Sigmoid colon (tissue), 7 donors: ENCODE results near the gene NOX3. TPM values are rescaled to one million over a fixed set of nuclear protein-coding genes. Genes with fewer than 3 reads are reported as not detected.

Source experiments
- DNase-seq: peaks from one replicate; pipeline ENCODE4 v3.0.0-alpha.2; 2019
- H3K27ac ChIP-seq, 4 donors: fragments of 200-600 bp; sonication (generic); one replicate each; pipeline ENCODE4 v1.5.1; 2016 to 2019; ENCODE audit warnings: mild to moderate bottlenecking in 1 of 4
- H3K27me3 ChIP-seq, 3 donors: fragments of 200-600 bp; sonication (generic); one replicate each; pipeline ENCODE4 v1.5.1; 2019; ENCODE audit warnings: mild to moderate bottlenecking in 1 of 3
- H3K36me3 ChIP-seq, 4 donors: fragments of 200-600 bp; sonication (generic); one replicate each; pipeline ENCODE4 v1.5.1; 2016 to 2019
- H3K4me1 ChIP-seq, 4 donors: fragments of 200-600 bp; sonication (generic); one replicate each; pipeline ENCODE4 v1.5.1; 2017 to 2019
- H3K4me3 ChIP-seq, 4 donors: fragments of 200-600 bp; sonication (generic); one replicate each; pipeline ENCODE4 v1.5.1; 2017 to 2019; ENCODE audit warnings: mild to moderate bottlenecking in 2 of 4, moderate library complexity in 1 of 4
- H3K9me3 ChIP-seq, 4 donors: fragments of 200-600 bp in 3 of 4; sonication (generic) in 3 of 4; one replicate each; pipeline versions ENCODE4 v1.5.1 to v1.6.1; 2013 to 2019
- EP300 ChIP-seq, 4 donors: sonication (generic); formaldehyde crosslinking; IDR thresholded peaks; one replicate each; pipeline ENCODE4 v1.6.1; 2017; ENCODE audit warnings: antibody characterized with exemption in 4 of 4
- POLR2A ChIP-seq, 2 donors: fragments of 450-650 bp; IDR thresholded peaks; one replicate each; pipeline ENCODE4 v1.6.1; 2016; ENCODE audit warnings: antibody characterized with exemption in 2 of 2, mild to moderate bottlenecking in 2 of 2, moderate library complexity in 2 of 2
- POLR2AphosphoS5 ChIP-seq, 4 donors: sonication (generic); formaldehyde crosslinking; IDR thresholded peaks; one replicate each; pipeline ENCODE4 v1.6.1; 2017; ENCODE audit warnings: antibody characterized with exemption in 4 of 4
- WGBS, 2 donors: extraction: QIAGEN DNeasy Blood & Tissue Kit; methylation state at CpG; one replicate each; pipeline ENCODE4 v1.1.7; 2013; 5-methylcytosine and 5-hydroxymethylcytosine counted together
- intact Hi-C: fragments of 100-400 bp; cut with DNase I; formaldehyde crosslinking; loops from one replicate; pipeline ENCODE4 v1.15.1; 2023
- polyA plus RNA-seq, 3 donors: library from polyadenylated mRNA; stranded (reverse); fragments of 200-250 nt; gene quantifications; one replicate each; pipeline ENCODE4 v1.2.3, GENCODE V29; 2013
- total RNA-seq, 4 donors: library from RNA; depleted of rRNA; stranded (reverse); fragments of >200 nt; gene quantifications; one replicate each; pipeline ENCODE4 v1.1.0, GENCODE V29; 2016
- TF ChIP-seq, protein P1 (sequence below), 4 experiments: fragments of 450-650 bp in 3 of 4; fragments of 200-600 bp in 1 of 4; IDR thresholded peaks; one replicate each; pipeline ENCODE4 v1.5.1; 2016 to 2019; ENCODE audit warnings: antibody characterized with exemption in 4 of 4, mild to moderate bottlenecking in 3 of 4, moderate library complexity in 2 of 4
- donor health status: healthy with polysubstance abuse.
- donor health status: Bipolar disorder and iron deficiency.
- donor health status: healthy.

Gene NOX3
- total and polyA plus RNA-seq, 7 donors = not detected

DNA sequence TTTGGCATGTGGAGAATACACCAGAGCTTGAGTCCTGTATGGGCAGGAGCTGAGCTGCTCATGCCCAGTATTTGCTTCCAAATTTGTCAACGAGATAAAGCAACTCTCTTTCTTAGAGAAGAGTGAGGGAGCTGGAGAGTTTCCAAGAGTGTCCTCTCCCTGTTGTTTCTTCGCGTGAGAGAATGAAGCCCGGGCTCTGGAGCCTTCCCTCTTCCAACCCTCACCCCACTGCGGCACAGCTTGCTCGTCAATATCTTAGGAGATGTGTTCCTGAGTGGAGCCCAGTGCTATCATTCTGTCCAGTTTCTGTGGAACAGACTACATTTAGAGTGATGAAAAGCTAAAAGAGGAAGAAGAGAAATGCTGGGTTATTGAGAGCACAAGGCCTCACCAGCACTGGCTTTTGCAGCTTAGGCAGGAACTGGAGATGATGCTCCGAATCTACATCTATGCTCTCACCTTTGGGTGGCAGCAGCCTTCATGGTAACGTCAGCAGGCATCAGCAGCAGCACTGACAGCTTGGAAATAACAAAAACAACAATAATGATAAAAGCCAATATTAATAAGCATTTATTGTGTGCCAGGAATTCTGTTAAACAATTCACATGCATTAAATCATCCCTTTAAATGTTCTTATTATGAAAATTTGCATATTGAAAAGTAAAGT is 74.8 kb downstream of the NOX3 start:
- DNase-seq = no peak
- H3K4me1 ChIP-seq = no peaks in the 10 kb centered on the region
- no peaks in the 10 kb centered on the region for H3K36me3 ChIP-seq
- H3K4me3 ChIP-seq = no peak overlapping the region
- no peak overlapping the region for H3K27ac ChIP-seq
- TF ChIP-seq POLR2A (IDR thresholded peaks at IDR 0.05) = no peak
- no peak for TF ChIP-seq EP300 (IDR thresholded peaks at IDR 0.05)
- TF ChIP-seq, protein P1, sequence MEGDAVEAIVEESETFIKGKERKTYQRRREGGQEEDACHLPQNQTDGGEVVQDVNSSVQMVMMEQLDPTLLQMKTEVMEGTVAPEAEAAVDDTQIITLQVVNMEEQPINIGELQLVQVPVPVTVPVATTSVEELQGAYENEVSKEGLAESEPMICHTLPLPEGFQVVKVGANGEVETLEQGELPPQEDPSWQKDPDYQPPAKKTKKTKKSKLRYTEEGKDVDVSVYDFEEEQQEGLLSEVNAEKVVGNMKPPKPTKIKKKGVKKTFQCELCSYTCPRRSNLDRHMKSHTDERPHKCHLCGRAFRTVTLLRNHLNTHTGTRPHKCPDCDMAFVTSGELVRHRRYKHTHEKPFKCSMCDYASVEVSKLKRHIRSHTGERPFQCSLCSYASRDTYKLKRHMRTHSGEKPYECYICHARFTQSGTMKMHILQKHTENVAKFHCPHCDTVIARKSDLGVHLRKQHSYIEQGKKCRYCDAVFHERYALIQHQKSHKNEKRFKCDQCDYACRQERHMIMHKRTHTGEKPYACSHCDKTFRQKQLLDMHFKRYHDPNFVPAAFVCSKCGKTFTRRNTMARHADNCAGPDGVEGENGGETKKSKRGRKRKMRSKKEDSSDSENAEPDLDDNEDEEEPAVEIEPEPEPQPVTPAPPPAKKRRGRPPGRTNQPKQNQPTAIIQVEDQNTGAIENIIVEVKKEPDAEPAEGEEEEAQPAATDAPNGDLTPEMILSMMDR (IDR thresholded peaks at IDR 0.05) = no peak
- TF ChIP-seq POLR2AphosphoS5 (IDR thresholded peaks at IDR 0.05) = no peak
- no peaks in the 10 kb centered on the region for H3K9me3 ChIP-seq
- H3K27me3 ChIP-seq = no peaks in the 10 kb centered on the region
- intact Hi-C loops = no loop called here
- 91 to 93% methylated on average over 8 of the region's 8 CpGs for WGBS, 2 donors

DNA sequence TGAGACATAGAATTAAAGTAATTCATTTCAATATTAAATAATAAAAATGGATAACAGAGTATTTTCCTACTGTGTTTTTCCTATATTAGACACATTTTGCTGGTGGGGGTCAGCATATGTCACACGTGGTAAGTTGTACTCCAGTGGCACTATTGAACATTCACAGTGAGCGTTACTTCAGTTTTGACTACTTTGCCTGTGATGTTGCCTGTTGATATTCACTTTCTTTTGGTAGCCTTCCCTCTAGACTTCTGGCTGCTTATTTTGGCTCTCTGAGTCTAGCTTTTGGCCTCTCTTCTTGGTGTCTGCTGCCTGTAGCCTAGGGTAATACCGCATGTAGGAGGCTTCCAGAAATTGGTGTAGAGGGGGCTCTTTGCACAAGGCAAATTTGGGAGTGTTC is 76.9 kb downstream of the NOX3 start:
- H3K4me3 ChIP-seq = no peak overlapping the region
- H3K9me3 ChIP-seq = no peaks in the 10 kb centered on the region
- H3K36me3 ChIP-seq = no peaks in the 10 kb centered on the region
- no peak for DNase-seq
- H3K4me1 ChIP-seq = no peaks in the 10 kb centered on the region
- intact Hi-C loops = no loop called here
- no peak overlapping the region for H3K27ac ChIP-seq
- no peaks in the 10 kb centered on the region for H3K27me3 ChIP-seq
- 94 to 95% methylated on average over 3 of the region's 3 CpGs for WGBS, 2 donors
- no peak for TF ChIP-seq POLR2AphosphoS5 (IDR thresholded peaks at IDR 0.05)
- TF ChIP-seq, protein P1 (IDR thresholded peaks at IDR 0.05) = no peak
- TF ChIP-seq EP300 (IDR thresholded peaks at IDR 0.05) = no peak
- TF ChIP-seq POLR2A (IDR thresholded peaks at IDR 0.05) = no peak

DNA sequence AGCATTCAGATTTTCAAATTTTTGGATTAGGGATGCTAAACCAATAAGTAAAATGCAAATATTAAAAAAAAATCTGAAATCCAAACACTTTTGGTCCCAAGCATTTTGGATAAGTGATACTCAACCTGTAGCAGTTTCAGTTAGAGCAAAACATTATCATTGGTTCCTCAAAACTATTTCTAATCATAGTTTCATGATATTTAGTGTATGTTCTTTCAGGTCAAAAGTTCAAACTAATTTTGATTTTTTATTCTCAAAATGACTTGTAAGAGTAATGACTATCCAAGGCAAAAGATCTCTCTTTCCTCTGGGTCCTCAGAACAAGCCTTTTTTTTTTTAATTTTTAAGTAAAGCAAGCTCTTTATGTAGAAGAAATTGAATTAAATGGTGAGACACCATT is 77.4 kb downstream of the NOX3 start:
- TF ChIP-seq POLR2AphosphoS5 (IDR thresholded peaks at IDR 0.05) (no peak), EP300 (IDR thresholded peaks at IDR 0.05) (no peak), POLR2A (IDR thresholded peaks at IDR 0.05) (no peak)
- TF ChIP-seq, protein P1 (IDR thresholded peaks at IDR 0.05) = no peak
- H3K27me3 ChIP-seq = no peaks in the 10 kb centered on the region
- no peak overlapping the region for H3K27ac ChIP-seq
- H3K9me3 ChIP-seq = no peaks in the 10 kb centered on the region
- no peaks in the 10 kb centered on the region for H3K4me1 ChIP-seq
- no peak for DNase-seq
- H3K36me3 ChIP-seq = no peaks in the 10 kb centered on the region
- no peak overlapping the region for H3K4me3 ChIP-seq
- intact Hi-C loops = no loop called here

- no peaks in the 10 kb centered on the region for H3K36me3 ChIP-seq
- intact Hi-C loops = no loop called here
- WGBS, 2 donors = 95 to 100% methylated on average over 1 of the region's 1 CpG
- DNase-seq = no peak
- no peak overlapping the region for H3K4me3 ChIP-seq
- H3K4me1 ChIP-seq = no peaks in the 10 kb centered on the region
- H3K9me3 ChIP-seq = no peaks in the 10 kb centered on the region
- H3K27me3 ChIP-seq = no peaks in the 10 kb centered on the region
- H3K27ac ChIP-seq = no peak overlapping the region
- TF ChIP-seq POLR2AphosphoS5 (IDR thresholded peaks at IDR 0.05) (no peak), POLR2A (IDR thresholded peaks at IDR 0.05) (no peak), EP300 (IDR thresholded peaks at IDR 0.05) (no peak)
- TF ChIP-seq, protein P1 (IDR thresholded peaks at IDR 0.05) = no peak
Measured at GRCh38 chr6:155377061-155377460, 78.6 kb downstream of the NOX3 start.

DNA sequence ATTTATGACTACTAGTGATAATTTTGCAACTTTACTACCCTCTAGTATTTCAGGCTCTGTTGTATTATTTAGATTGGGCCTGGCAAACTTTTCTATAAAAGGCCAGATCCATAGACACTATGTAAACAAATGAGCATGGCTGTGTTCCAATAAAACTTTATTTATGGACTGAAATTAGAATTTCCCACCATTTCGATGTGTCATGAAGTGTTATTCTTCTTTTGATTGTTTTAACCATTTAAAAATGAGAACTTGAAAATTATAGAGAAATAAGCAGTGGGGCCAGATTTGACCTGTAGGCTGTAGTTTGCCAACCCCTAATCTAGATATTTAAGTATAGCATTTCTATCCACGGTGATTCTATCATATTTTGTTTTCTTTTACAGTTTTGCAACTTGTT is 79.8 kb downstream of the NOX3 start:
- no peaks in the 10 kb centered on the region for H3K27me3 ChIP-seq
- H3K4me3 ChIP-seq = no peak overlapping the region
- no peaks in the 10 kb centered on the region for H3K9me3 ChIP-seq
- H3K27ac ChIP-seq = no peak overlapping the region
- no peaks in the 10 kb centered on the region for H3K36me3 ChIP-seq
- DNase-seq = no peak
- no peaks in the 10 kb centered on the region for H3K4me1 ChIP-seq
- intact Hi-C loops = no loop called here
- 63 to 74% methylated on average over 2 of the region's 2 CpGs for WGBS, 2 donors
- TF ChIP-seq EP300 (IDR thresholded peaks at IDR 0.05) = no peak
- no peak for TF ChIP-seq POLR2A (IDR thresholded peaks at IDR 0.05)
- TF ChIP-seq POLR2AphosphoS5 (IDR thresholded peaks at IDR 0.05) = no peak
- TF ChIP-seq, protein P1 (IDR thresholded peaks at IDR 0.05) = no peak
